Activated CD4-positive, alpha-beta memory T cell treated with anti-CD3 and anti-CD28 coated beads for 36 hours (primary cell): ENCODE data around the gene INCA1. TPM values are rescaled to one million over a fixed set of nuclear protein-coding genes. Genes with fewer than 3 reads are reported as not detected.

Experiments used
- CTCF ChIA-PET: fragments of 350-600 bp; sonication (Branson Sonifier 250); formaldehyde crosslinking; loops from one replicate; lab custom pipeline; 2021; ENCODE audit warnings: antibody characterized with exemption, inconsistent platforms; lab: Charles Lee
- POLR2A ChIA-PET: fragments of 350-600 bp; sonication (Branson Sonifier 250); formaldehyde crosslinking; loops from one replicate; lab custom pipeline; 2021; ENCODE audit warnings: antibody characterized with exemption; lab: Charles Lee
- DNase-seq: peaks from one replicate; pipeline ENCODE4 v3.0.0-alpha.2; 2020
- H3K27ac Mint-ChIP-seq: one replicate; pipeline ENCODE4 v1.8.0; 2021; ENCODE audit warnings: mixed read lengths
- H3K27me3 Mint-ChIP-seq: one replicate; pipeline ENCODE4 v1.8.0; 2021; ENCODE audit warnings: mixed read lengths
- H3K36me3 Mint-ChIP-seq: one replicate; pipeline ENCODE4 v1.8.0; 2021; ENCODE audit warnings: mixed read lengths
- H3K4me1 Mint-ChIP-seq: one replicate; pipeline ENCODE4 v1.8.0; 2021; ENCODE audit warnings: low read depth, mixed read lengths
- H3K4me3 Mint-ChIP-seq: one replicate; pipeline ENCODE4 v1.8.0; 2021; ENCODE audit warnings: mild to moderate bottlenecking, mixed read lengths
- H3K9me3 Mint-ChIP-seq: one replicate; pipeline ENCODE4 v1.8.0; 2021; ENCODE audit warnings: mixed read lengths
- intact Hi-C: fragments of 100-400 bp; cut with micrococcal nuclease; formaldehyde crosslinking; loops from one replicate; pipeline ENCODE4 v1.15.1; 2023
- total RNA-seq, 2 experiments: library from RNA; stranded (reverse); gene quantifications; one replicate each; pipeline ENCODE4 v1.2.3, GENCODE V29; 2021

Gene INCA1
- total RNA-seq, 2 experiments from 2014 or later: 0.40 TPM; not detected in 1

DNA sequence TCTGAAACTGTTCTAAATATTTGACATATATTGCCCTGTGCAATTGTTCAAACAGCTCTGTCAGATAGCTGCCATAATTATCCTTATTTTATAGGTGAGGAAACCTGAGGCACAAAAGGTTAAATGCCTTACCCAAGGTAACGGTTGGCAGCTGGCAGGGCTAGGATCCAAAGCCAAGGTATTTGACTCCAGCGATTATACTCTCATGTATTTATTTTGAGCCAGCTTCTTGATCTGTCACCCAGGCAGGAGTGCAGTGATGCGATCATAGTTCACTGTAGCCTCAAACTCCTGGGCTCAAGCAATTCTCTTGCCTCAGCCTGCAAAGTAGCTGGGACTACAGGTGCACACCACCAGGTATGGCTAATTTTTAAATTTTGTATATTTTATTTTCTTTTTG, 39.2 kb downstream of the INCA1 start:
- Mint-ChIP-seq H3K4me3 (no peak overlapping the region), H3K27me3 (no peaks in the 10 kb centered on the region), H3K36me3 (peaks cover 7% of the 10 kb centered on the region), H3K27ac (no peak overlapping the region), H3K9me3 (no peaks in the 10 kb centered on the region), H3K4me1 (peaks cover 6% of the 10 kb centered on the region)
- ChIA-PET CTCF (interaction anchor here (0.6 kb wide), 1 partner anchor 18 kb away, joined by 4 read pairs; the partner anchor contains the start of genes RNF167 and SLC25A11), POLR2A (interaction anchor here (21.0 kb wide), 1 partner anchor 8 kb away, joined by 346 read pairs; the partner anchor contains the start of gene SPAG7)
- intact Hi-C loops: no loop called here
- no peak for DNase-seq

DNA sequence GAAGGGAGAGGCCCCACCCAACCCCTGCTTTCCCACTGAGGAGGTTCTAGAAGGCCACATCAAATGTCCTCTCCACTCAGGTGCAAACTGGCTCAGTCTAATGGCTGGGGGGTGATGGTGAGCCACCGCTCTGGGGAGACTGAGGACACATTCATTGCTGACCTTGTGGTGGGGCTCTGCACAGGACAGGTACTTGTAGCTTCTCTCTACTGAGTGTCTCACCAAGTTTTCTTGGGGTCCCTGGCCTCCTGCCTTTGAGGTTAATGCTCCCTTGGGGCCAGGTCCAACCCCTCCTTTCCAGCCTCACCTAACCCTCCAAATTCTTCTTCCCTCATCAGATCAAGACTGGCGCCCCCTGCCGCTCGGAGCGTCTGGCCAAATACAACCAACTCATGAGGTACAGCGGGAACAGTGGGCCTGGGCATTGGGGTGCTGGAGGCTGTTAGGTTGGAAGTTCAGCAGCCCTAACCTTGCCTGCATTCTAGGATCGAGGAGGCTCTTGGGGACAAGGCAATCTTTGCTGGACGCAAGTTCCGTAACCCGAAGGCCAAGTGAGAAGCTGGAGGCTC, 40.7 kb downstream of the INCA1 start:
- ChIA-PET POLR2A (interaction anchor here (21.0 kb wide), 1 partner anchor 10 kb away, joined by 346 read pairs; the partner anchor contains the start of gene SPAG7), CTCF (interaction anchor here (0.7 to 1.5 kb wide), 3 partner anchors 16 to 30 kb away, joined by 3 to 7 read pairs (median 4); partner anchors contain the start of genes RNF167 and SLC25A11)
- Mint-ChIP-seq H3K36me3 (peaks cover 6% of the 10 kb centered on the region), H3K27ac (no peak overlapping the region), H3K9me3 (no peaks in the 10 kb centered on the region), H3K27me3 (no peaks in the 10 kb centered on the region), H3K4me1 (peaks cover 10% of the 10 kb centered on the region), H3K4me3 (no peak overlapping the region)
- intact Hi-C loops: no loop called here
- DNase-seq: peak; percentile 62

DNA sequence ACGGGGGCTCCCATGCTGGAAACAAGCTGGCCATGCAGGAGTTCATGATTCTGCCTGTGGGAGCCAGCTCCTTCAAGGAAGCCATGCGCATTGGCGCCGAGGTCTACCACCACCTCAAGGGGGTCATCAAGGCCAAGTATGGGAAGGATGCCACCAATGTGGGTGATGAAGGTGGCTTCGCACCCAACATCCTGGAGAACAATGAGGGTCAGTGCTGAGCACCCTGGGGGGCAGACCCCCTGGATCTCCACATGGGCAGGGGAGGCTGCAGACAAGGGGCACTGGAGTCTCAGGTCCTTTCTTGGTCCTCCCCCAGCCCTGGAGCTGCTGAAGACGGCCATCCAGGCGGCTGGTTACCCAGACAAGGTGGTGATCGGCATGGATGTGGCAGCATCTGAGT, 42.2 kb downstream of the INCA1 start:
- peaks cover 2% of the 10 kb centered on the region for H3K36me3 Mint-ChIP-seq
- H3K27me3 Mint-ChIP-seq: no peaks in the 10 kb centered on the region
- no peaks in the 10 kb centered on the region for H3K9me3 Mint-ChIP-seq
- H3K4me1 Mint-ChIP-seq: peaks cover 21% of the 10 kb centered on the region
- intact Hi-C loops: no loop called here
- no peak overlapping the region for H3K27ac Mint-ChIP-seq
- DNase-seq: no peak
- ChIA-PET POLR2A (interaction anchor here (0.6 to 21.0 kb wide), 2 partner anchors 11 to 812 kb away, joined by 3 to 346 read pairs; partner anchors contain the start of gene SPAG7), CTCF (interaction anchor here (0.6 to 1.3 kb wide), 4 partner anchors 15 to 199 kb away, joined by 3 to 4 read pairs (median 3); no protein-coding TSS in a partner anchor)
- no peak overlapping the region for H3K4me3 Mint-ChIP-seq

DNA sequence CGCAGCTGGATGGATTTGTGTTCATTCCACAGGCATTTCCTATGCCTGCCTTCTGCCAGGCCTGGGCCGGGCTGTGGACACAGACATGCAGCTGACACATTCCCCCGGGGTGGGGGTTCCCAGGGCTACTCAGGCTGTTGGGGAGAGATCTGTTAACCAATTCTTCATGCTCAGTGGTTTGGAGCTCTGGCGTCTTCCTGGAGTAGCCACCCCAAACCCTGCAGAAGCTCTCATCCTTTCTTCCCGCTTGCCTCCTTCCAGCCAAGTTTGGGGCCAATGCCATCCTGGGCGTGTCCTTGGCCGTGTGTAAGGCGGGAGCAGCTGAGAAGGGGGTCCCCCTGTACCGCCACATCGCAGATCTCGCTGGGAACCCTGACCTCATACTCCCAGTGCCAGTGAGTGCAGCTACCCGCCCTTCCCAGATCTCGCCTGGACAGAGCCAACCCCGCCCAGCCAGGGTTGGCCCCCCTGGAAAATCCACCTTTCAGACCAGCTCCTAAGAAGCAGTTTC, 43.8 kb downstream of the INCA1 start:
- POLR2A ChIA-PET: interaction anchor here (0.8 to 21.0 kb wide), 3 partner anchors 9 to 13 kb away, joined by 3 to 346 read pairs (median 3); partner anchors contain the start of gene SPAG7
- H3K4me1 Mint-ChIP-seq: peaks cover 21% of the 10 kb centered on the region
- DNase-seq: no peak
- no peaks in the 10 kb centered on the region for H3K27me3 Mint-ChIP-seq
- H3K36me3 Mint-ChIP-seq: no peaks in the 10 kb centered on the region
- no peak overlapping the region for H3K27ac Mint-ChIP-seq
- H3K9me3 Mint-ChIP-seq: no peaks in the 10 kb centered on the region
- intact Hi-C loops: no loop called here
- CTCF ChIA-PET: interaction anchor here (1.3 to 2.3 kb wide), 2 partner anchors 27 to 108 kb away, joined by 3 to 6 read pairs; no protein-coding TSS in a partner anchor
- H3K4me3 Mint-ChIP-seq: no peak overlapping the region

DNA sequence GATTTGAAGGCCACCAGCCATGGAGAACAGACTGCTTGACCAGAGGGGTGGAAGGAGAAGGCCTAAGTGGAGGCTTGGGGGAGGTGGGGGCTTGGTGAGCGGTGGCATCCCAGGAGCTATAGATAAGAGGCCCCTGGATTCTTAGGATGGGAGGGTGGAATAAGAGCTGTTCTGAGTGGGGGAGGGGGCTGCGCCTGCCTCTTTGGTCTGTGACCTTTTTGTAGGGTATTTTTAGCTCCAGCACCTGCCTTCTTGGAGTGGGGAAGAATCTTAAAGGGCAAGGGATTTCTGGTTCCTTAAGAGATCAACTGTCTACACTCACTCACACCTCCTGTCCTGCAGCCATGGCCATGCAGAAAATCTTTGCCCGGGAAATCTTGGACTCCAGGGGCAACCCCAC, 45.8 kb downstream of the INCA1 start:
- Mint-ChIP-seq H3K27ac (peak overlapping the region; percentile 97), H3K9me3 (no peaks in the 10 kb centered on the region), H3K36me3 (peaks cover 12% of the 10 kb centered on the region), H3K4me1 (peaks cover 23% of the 10 kb centered on the region), H3K4me3 (peak overlapping the region; percentile 88), H3K27me3 (no peaks in the 10 kb centered on the region)
- POLR2A ChIA-PET: interaction anchor here (1.2 to 21.0 kb wide), 3 partner anchors 12 to 43 kb away, joined by 3 to 346 read pairs (median 64); partner anchors contain the start of genes RNF167, SLC25A11 and SPAG7
- DNase-seq: no peak
- intact Hi-C loops: no loop called here
- CTCF ChIA-PET: interaction anchor here (0.7 to 2.3 kb wide), 3 partner anchors 11 to 110 kb away, joined by 3 to 6 read pairs (median 3); partner anchors contain the start of genes RNF167, SLC25A11 and SPAG7

DNA sequence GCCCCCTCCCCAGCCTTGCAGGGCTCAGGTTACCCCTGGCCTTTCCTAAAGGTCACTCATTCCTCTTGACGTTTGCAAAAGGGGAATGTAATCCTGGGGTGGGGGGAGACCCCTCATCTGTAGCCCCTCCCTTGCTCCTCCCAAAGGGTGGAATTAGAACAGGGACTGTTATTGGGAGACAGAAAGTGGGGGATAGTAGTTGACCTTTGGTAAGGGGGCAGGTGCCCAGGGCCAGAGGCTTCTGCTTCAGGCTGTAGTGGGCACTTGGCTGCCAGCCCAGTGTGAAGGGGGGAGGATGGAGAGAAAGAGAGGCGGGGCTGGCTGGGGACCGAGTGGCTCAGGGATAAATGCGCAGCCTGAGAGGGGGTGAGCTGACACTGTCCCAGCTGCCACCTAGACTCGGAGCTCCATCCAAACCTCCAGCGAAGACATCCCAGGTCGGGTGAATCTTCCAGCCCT, 46.5 kb downstream of the INCA1 start, which contains the start of gene ENO3:
TSS of gene ENO3 (plus strand) at position 374 of the 459 bp plus-strand sequence. CDS start 711 bp downstream, outside the sequence.
- Mint-ChIP-seq H3K27ac (peak within 1 kb of the TSS; percentile 97), H3K9me3 (no peaks in the 10 kb centered on the region), H3K4me1 (peaks cover 23% of the 10 kb centered on the region), H3K4me3 (peak within 1 kb of the TSS; percentile 88), H3K36me3 (peaks cover 19% of the 10 kb centered on the region), H3K27me3 (no peaks in the 10 kb centered on the region)
- ChIA-PET POLR2A (interaction anchor here (0.5 to 21.0 kb wide), 7 partner anchors 9 to 104 kb away, joined by 3 to 346 read pairs (median 3); partner anchors contain the start of genes C17orf107, RNF167, SLC25A11 and SPAG7), CTCF (interaction anchor here (0.6 to 1.6 kb wide), 3 partner anchors 16 to 112 kb away, joined by 3 read pairs; partner anchors contain the start of gene SPAG7)
- DNase-seq: no peak
- intact Hi-C loops: no loop called here

DNA sequence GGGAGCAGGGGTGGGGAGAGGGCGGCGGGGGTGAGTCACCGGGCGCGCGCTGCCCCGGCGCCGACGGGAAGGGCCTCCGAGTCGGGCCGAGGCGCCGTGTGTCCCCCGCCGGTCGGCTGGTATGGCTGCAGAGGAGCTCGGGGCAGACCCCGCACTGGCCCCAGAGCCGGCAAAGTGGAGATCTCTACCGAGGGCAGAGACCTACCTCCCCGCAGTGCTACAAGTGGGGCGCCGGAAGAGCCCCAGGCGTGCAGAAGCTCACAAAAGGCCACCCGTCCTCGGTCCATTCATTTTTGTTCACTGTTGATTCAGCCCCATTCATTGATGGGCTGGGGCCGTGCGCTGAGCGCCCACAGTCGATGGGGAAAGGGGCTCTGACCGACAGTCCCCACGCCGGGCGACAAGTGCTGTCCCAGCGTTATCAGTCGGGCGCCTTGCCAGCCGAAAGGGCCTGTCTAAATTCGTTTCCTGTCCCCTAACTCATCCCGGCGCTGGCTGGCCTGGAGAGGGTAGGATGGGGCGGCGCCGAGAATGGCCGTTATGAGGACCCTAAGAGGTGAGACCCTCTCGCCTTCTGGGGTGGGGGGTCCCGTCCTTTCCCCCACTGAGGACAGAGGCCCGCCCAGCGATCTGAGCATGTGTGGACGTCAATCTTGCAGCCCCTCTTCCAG, 47.1 kb downstream of the INCA1 start:
- peak; percentile 58 for DNase-seq
- ChIA-PET CTCF (interaction anchor here (0.6 to 1.0 kb wide), 2 partner anchors 17 to 112 kb away, joined by 3 read pairs; no protein-coding TSS in a partner anchor), POLR2A (interaction anchor here (0.5 to 21.0 kb wide), 7 partner anchors 9 to 104 kb away, joined by 3 to 346 read pairs (median 3); partner anchors contain the start of genes C17orf107, RNF167, SLC25A11 and SPAG7)
- H3K4me3 Mint-ChIP-seq: peak overlapping the region; percentile 88
- intact Hi-C loops: no loop called here
- no peaks in the 10 kb centered on the region for H3K9me3 Mint-ChIP-seq
- peaks cover 29% of the 10 kb centered on the region for H3K4me1 Mint-ChIP-seq
- H3K27ac Mint-ChIP-seq: peak overlapping the region; percentile 97
- no peaks in the 10 kb centered on the region for H3K27me3 Mint-ChIP-seq
- peaks cover 24% of the 10 kb centered on the region for H3K36me3 Mint-ChIP-seq

DNA sequence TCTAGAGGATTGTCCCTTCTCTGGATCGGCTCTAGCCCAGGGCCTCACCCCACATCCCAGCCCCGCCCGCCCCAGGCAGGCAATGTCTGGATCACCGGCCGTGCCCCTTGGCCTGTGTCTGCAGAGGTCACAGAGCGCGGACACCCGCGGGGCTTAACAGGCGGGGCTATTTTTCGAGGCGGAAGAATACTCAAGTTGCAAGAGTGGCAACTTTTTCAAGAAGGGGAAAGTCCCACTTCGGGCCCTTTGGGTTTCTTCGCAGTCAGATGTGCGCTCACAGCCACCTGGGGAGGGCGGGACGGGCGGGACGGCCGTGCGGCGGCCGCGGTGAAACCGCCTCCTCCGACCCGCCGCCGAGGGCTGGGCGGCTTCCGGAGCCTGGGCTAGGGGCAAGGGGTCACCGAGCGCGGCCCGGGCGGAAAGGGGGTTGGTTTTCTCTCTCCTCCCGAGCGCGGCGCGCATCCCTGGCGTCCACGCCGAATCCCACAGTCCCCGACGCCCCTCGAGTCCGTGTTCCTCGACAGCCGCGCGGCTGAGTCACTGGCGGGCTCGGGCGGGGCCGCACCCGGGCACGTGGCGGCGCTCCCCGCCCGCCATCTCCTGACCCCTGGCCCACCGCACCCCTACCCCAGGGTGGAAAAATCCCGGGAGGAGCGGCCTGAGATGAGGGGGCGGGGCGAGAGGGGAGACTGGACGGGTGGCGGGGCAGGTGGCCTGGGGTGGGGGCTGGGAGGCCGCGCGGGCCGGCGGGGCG, 47.8 kb downstream of the INCA1 start:
- Mint-ChIP-seq H3K4me3 (peak overlapping the region; percentile 90), H3K36me3 (peaks cover 31% of the 10 kb centered on the region), H3K4me1 (peaks cover 36% of the 10 kb centered on the region), H3K27ac (peak overlapping the region; percentile 95), H3K9me3 (no peaks in the 10 kb centered on the region), H3K27me3 (no peaks in the 10 kb centered on the region)
- DNase-seq: peak; percentile 85
- intact Hi-C loops: loop anchor here (1.0 to 10.0 kb wide), 5 partner anchors 48 to 805 kb away; partner anchors contain the start of genes CYB5D2, DERL2, INCA1 and KIF1C
- ChIA-PET CTCF (interaction anchor here (1.0 to 1.1 kb wide), 2 partner anchors 16 to 18 kb away, joined by 3 read pairs; no protein-coding TSS in a partner anchor), POLR2A (interaction anchor here (0.5 to 21.0 kb wide), 7 partner anchors 10 to 50 kb away, joined by 3 to 346 read pairs (median 3); partner anchors contain the start of genes C17orf107, RNF167, SLC25A11 and SPAG7)

DNA sequence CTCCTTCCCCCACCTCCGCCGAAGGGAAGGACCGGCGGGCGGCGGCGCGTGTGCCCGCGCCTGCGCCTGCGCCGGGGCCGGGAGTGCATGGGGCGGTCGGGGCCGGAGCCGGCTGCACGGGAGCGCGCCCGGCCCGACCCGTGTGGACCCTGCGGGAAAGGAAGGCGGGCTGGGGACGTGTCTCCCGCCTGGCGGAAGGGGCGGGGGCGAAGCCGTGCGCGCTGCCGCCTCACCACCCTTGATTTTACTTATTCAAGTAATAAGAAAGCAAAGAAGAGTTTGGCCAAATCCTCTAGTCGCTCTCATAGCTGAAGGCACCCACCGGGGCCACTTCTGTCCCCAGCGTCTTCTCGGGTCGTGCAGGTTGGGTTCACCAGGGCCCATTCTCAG, 48.4 kb downstream of the INCA1 start:
- Mint-ChIP-seq H3K9me3 (no peaks in the 10 kb centered on the region), H3K36me3 (peaks cover 36% of the 10 kb centered on the region), H3K4me3 (peak overlapping the region; percentile 90), H3K27ac (peak overlapping the region; percentile 95), H3K4me1 (peaks cover 41% of the 10 kb centered on the region), H3K27me3 (no peaks in the 10 kb centered on the region)
- CTCF ChIA-PET: interaction anchor here (1.1 kb wide), 1 partner anchor 17 kb away, joined by 3 read pairs; no protein-coding TSS in a partner anchor
- intact Hi-C loops: loop anchor here (1.0 to 10.0 kb wide), 7 partner anchors 9 to 804 kb away; partner anchors contain the start of genes CYB5D2, DERL2, INCA1 and KIF1C
- peak; percentile 85 for DNase-seq
- POLR2A ChIA-PET: interaction anchor here (0.6 to 21.0 kb wide), 6 partner anchors 10 to 49 kb away, joined by 3 to 346 read pairs (median 12); partner anchors contain the start of genes C17orf107, CAMTA2, RNF167 and SLC25A11
